K562 (cell line): ENCODE measurements around the gene TNFSF13. TPM values are rescaled to one million over a fixed set of nuclear protein-coding genes. Genes with fewer than 3 reads are reported as not detected.
A peak's percentile ranks its signal among the peaks of the same experiment; 100 is the strongest.

Experiments
- C11orf30 ChIP-seq: fragments of 450-650 bp; IDR thresholded peaks from 2 replicates; pipeline ENCODE4 v1.6.1; 2016; ENCODE audit warnings: low read depth, mild to moderate bottlenecking
- E2F3 ChIP-seq: fragments of 250-450 bp; sonication (Bioruptor Pico); IDR thresholded peaks from 2 replicates; pipeline ENCODE4 v1.4.0; 2020; ENCODE audit warnings: mild to moderate bottlenecking
- ELF2 ChIP-seq: fragments of 250-450 bp; sonication (Bioruptor Pico); IDR thresholded peaks from 2 replicates; pipeline ENCODE4 v1.5.0; 2021; ENCODE audit warnings: mild to moderate bottlenecking
- HDAC6 ChIP-seq: IDR thresholded peaks from 2 replicates; pipeline ENCODE4 v1.6.1; 2012; ENCODE audit warnings: low read depth, mild to moderate bottlenecking, control low read depth, inconsistent platforms, low read length, moderate library complexity
- HMGN3 ChIP-seq: IDR thresholded peaks from 2 replicates; pipeline ENCODE4 v1.6.1; 2011; ENCODE audit warnings: borderline replicate concordance, low read depth, mild to moderate bottlenecking, mixed read lengths, low read length; ENCODE audit not compliant: insufficient read length; ENCODE audit errors: extremely low read depth
- MED1 ChIP-seq: sonication (generic); formaldehyde crosslinking; IDR thresholded peaks from 2 replicates; pipeline ENCODE4 v1.8.1; 2023; ENCODE audit warnings: missing genetic modification reagents, borderline replicate concordance
- NRF1 ChIP-seq, 2 experiments: fragments of 450-650 bp; IDR thresholded peaks in 1 of 2; conservative IDR thresholded peaks in 1 of 2; 2 replicates each; pipeline ENCODE4 v1.6.1; 2014; ENCODE audit warnings: mild to moderate bottlenecking in 2 of 2
- POLR2H ChIP-seq: IDR thresholded peaks from 2 replicates; pipeline ENCODE4 v1.6.1; 2016; ENCODE audit warnings: missing genetic modification characterization, low read depth, mild to moderate bottlenecking, control low read depth, missing compliant biosample characterization, moderate library complexity
- RBM14 ChIP-seq: fragments of 200-400 bp; formaldehyde crosslinking; IDR thresholded peaks from 2 replicates; pipeline ENCODE4 v1.6.1; 2018; ENCODE audit warnings: low read depth, mild to moderate bottlenecking, low read length, moderate library complexity, borderline replicate concordance; ENCODE audit not compliant: insufficient read depth
- SIN3A ChIP-seq, 2 experiments: fragments of 150-350 bp in 1 of 2; IDR thresholded peaks; 2 replicates each; pipeline ENCODE4 v1.6.1; 2011 to 2016; ENCODE audit warnings: borderline replicate concordance in 2 of 2, low read depth in 2 of 2, low read length in 2 of 2, mild to moderate bottlenecking in 2 of 2, moderate library complexity in 2 of 2; ENCODE audit not compliant: control insufficient read depth in 1 of 2
- TAF7 ChIP-seq: fragments of 450-650 bp; IDR thresholded peaks from 2 replicates; pipeline ENCODE4 v1.6.1; 2016; ENCODE audit warnings: missing genetic modification characterization, missing compliant biosample characterization
- TAF9B ChIP-seq: fragments of 450-650 bp; IDR thresholded peaks from 2 replicates; pipeline ENCODE4 v1.6.1; 2018; ENCODE audit warnings: mild to moderate bottlenecking; ENCODE audit not compliant: partially characterized antibody
- ZNF766 ChIP-seq: fragments of 200-800 bp; sonication (Bioruptor generic); conservative IDR thresholded peaks from 2 replicates; pipeline ENCODE4 v1.6.1; 2016; ENCODE audit warnings: missing genetic modification characterization, missing compliant biosample characterization
- ZSCAN32 ChIP-seq: fragments of 450-650 bp; formaldehyde crosslinking; IDR thresholded peaks from 2 replicates; pipeline ENCODE4 v1.4.0; 2020; ENCODE audit warnings: mild to moderate bottlenecking, moderate library complexity
- polyA plus RNA-seq, 8 experiments: library from polyadenylated mRNA; depleted of rRNA in 4 of 8; stranded (reverse) in 5 of 8; unstranded in 3 of 8; fragments of >200 nt; fragmentation: Nextera tagmentation in 2 of 8; fragmentation: Illumina TruSeq in 1 of 8; extraction: Ambion mirVana in 2 of 8; extraction: Trizol in 1 of 8; gene quantifications; 2 replicates each; pipeline versions ENCODE4 v1.2.1 to v1.2.3, GENCODE V29; 2011 to 2014; ENCODE audit warnings: inconsistent platforms in 1 of 8, missing spikeins in 1 of 8
- total RNA-seq, 7 experiments: library from RNA; depleted of rRNA in 6 of 7; stranded (reverse); fragments of >200 nt in 6 of 7; fragmentation: Illumina TruSeq in 2 of 7; extraction: Trizol in 2 of 7; gene quantifications; 2 replicates each; pipeline versions ENCODE4 v1.2.1 to v1.2.3, GENCODE V29; 2011 to 2021; ENCODE audit warnings: low replicate concordance in 1 of 7
- TF ChIP-seq, protein P1 (sequence below): fragments of 450-650 bp; IDR thresholded peaks from 2 replicates; pipeline ENCODE4 v1.6.1; 2018; ENCODE audit warnings: mild to moderate bottlenecking, low read depth; ENCODE audit not compliant: partially characterized antibody
- TF ChIP-seq, protein P2 (sequence below): fragments of 450-650 bp; formaldehyde crosslinking; IDR thresholded peaks from 2 replicates; pipeline ENCODE4 v1.4.0; 2020; ENCODE audit warnings: mild to moderate bottlenecking, moderate library complexity
- TF ChIP-seq, protein P3 (sequence below): fragments of 200-800 bp; sonication (Bioruptor generic); IDR thresholded peaks from 2 replicates; pipeline ENCODE4 v1.6.1; 2017; ENCODE audit warnings: missing genetic modification characterization, missing compliant biosample characterization
- TF ChIP-seq, protein P4 (sequence below), 2 experiments: fragments of 150-350 bp in 1 of 2; IDR thresholded peaks; 2 replicates each; pipeline ENCODE4 v1.6.1; 2012 to 2016; ENCODE audit warnings: low read depth in 2 of 2, low read length in 2 of 2, mild to moderate bottlenecking in 1 of 2, moderate library complexity in 1 of 2

TNFSF13 gene
- total and polyA plus RNA-seq, 9 of the 15 experiments (the other 6 are each of a cell fraction or from before 2014, with no cell fraction given) = 0.04 to 0.51 (median 0.19) TPM; not detected in 1

DNA sequence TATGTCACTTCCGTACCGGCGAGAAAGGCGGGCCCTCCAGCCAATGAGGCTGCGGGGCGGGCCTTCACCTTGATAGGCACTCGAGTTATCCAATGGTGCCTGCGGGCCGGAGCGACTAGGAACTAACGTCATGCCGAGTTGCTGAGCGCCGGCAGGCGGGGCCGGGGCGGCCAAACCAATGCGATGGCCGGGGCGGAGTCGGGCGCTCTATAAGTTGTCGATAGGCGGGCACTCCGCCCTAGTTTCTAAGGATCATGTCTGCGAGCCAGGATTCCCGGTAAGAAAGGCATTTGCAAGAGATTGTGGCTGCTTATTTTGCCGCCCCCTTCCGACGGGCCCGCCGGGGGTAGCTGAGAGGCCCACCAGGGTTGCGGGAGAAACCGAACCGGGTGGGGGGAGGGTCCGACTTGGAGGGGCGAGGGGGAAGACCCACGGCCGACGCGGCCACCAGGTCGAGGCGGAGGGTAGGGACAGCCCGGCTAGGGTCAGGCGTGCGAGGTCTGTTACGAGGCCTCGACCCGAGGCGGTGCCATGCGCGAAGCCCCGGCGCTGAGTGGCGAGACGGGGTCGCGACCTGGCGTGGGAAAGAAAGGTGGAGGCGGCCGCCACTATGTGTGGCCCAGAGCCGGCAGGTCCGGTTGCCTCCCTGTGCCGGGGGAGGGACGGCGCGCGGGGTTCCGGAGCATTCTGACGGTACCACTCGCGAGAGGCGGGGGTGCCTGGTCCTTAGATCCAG, 14.2 kb downstream of the TNFSF13 start (continued):
- TF ChIP-seq, protein P1, sequence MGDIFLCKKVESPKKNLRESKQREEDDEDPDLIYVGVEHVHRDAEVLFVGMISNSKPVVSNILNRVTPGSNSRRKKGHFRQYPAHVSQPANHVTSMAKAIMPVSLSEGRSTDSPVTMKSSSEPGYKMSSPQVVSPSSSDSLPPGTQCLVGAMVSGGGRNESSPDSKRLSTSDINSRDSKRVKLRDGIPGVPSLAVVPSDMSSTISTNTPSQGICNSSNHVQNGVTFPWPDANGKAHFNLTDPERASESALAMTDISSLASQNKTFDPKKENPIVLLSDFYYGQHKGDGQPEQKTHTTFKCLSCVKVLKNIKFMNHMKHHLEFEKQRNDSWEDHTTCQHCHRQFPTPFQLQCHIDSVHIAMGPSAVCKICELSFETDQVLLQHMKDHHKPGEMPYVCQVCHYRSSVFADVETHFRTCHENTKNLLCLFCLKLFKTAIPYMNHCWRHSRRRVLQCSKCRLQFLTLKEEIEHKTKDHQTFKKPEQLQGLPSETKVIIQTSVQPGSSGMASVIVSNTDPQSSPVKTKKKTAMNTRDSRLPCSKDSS = no peak
- no peak for TF ChIP-seq HDAC6
- no peak for TF ChIP-seq E2F3 (CRISPR knock-in tag)
- TF ChIP-seq, protein P2, sequence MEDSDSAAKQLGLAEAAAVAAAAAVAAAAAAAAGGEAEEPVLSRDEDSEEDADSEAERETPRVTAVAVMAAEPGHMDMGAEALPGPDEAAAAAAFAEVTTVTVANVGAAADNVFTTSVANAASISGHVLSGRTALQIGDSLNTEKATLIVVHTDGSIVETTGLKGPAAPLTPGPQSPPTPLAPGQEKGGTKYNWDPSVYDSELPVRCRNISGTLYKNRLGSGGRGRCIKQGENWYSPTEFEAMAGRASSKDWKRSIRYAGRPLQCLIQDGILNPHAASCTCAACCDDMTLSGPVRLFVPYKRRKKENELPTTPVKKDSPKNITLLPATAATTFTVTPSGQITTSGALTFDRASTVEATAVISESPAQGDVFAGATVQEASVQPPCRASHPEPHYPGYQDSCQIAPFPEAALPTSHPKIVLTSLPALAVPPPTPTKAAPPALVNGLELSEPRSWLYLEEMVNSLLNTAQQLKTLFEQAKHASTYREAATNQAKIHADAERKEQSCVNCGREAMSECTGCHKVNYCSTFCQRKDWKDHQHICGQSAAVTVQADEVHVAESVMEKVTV (CRISPR knock-in tag) = no peak
- TF ChIP-seq POLR2H (tag) = peak; percentile 97
- peak; percentile 76 for TF ChIP-seq ELF2 (CRISPR knock-in tag)
- TF ChIP-seq NRF1 (conservative IDR thresholded peaks at IDR 0.05 in 1 of 2, IDR thresholded peaks at IDR 0.05 in 1 of 2) = peak; percentile 49 to 62; a peak in 3 of 4 replicates
- no peak for TF ChIP-seq ZNF766 (CRISPR knock-in tag)
- peak; percentile 25 to 83; a peak in 1 of 4 replicates for TF ChIP-seq SIN3A (IDR thresholded peaks at IDR 0.05; ENCODE audit: borderline replicate concordance in 2 of 2, control insufficient read depth in 1 of 2, low read depth in 2 of 2, low read length in 2 of 2)
- TF ChIP-seq TAF9B = peak; percentile 67
- TF ChIP-seq ZSCAN32 (CRISPR knock-in tag) = no peak
- TF ChIP-seq, protein P3, sequence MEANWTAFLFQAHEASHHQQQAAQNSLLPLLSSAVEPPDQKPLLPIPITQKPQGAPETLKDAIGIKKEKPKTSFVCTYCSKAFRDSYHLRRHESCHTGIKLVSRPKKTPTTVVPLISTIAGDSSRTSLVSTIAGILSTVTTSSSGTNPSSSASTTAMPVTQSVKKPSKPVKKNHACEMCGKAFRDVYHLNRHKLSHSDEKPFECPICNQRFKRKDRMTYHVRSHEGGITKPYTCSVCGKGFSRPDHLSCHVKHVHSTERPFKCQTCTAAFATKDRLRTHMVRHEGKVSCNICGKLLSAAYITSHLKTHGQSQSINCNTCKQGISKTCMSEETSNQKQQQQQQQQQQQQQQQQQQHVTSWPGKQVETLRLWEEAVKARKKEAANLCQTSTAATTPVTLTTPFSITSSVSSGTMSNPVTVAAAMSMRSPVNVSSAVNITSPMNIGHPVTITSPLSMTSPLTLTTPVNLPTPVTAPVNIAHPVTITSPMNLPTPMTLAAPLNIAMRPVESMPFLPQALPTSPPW (CRISPR knock-in tag) = peak; percentile 52; the same call in 1 of the 2 replicates
- TF ChIP-seq, protein P4, sequence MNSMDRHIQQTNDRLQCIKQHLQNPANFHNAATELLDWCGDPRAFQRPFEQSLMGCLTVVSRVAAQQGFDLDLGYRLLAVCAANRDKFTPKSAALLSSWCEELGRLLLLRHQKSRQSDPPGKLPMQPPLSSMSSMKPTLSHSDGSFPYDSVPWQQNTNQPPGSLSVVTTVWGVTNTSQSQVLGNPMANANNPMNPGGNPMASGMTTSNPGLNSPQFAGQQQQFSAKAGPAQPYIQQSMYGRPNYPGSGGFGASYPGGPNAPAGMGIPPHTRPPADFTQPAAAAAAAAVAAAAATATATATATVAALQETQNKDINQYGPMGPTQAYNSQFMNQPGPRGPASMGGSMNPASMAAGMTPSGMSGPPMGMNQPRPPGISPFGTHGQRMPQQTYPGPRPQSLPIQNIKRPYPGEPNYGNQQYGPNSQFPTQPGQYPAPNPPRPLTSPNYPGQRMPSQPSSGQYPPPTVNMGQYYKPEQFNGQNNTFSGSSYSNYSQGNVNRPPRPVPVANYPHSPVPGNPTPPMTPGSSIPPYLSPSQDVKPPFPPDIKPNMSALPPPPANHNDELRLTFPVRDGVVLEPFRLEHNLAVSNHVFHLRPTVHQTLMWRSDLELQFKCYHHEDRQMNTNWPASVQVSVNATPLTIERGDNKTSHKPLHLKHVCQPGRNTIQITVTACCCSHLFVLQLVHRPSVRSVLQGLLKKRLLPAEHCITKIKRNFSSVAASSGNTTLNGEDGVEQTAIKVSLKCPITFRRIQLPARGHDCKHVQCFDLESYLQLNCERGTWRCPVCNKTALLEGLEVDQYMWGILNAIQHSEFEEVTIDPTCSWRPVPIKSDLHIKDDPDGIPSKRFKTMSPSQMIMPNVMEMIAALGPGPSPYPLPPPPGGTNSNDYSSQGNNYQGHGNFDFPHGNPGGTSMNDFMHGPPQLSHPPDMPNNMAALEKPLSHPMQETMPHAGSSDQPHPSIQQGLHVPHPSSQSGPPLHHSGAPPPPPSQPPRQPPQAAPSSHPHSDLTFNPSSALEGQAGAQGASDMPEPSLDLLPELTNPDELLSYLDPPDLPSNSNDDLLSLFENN (IDR thresholded peaks at IDR 0.05; ENCODE audit: low read depth in 2 of 2, low read length in 2 of 2) = peak in 1 of 2 experiments; percentile 61; a peak in 1 of 4 replicates
- TF ChIP-seq HMGN3 = peak; percentile 77
- TF ChIP-seq C11orf30 = 0 out of 2 replicates have a peak, but pooled peaks have one; percentile 21
- TF ChIP-seq MED1 (CRISPR knock-in tag) = no peak
- peak; percentile 99; the same call in 1 of the 2 replicates for TF ChIP-seq RBM14
- TF ChIP-seq TAF7 = peak; percentile 75
